ENCODE measurements around the gene NOS1AP.
A peak's percentile ranks its signal among the peaks of the same experiment; 100 is the strongest.

The NOS1AP gene

GRCh38 chr1:162229549-162229948, 160.1 kb downstream of the NOS1AP start:
- H4K20me1 ChIP-seq (ENCODE audit: insufficient read depth, low read length, poor library complexity, severe bottlenecking), result no peaks in the 10 kb centered on the region
- H3F3A ChIP-seq (ENCODE audit: low read depth), result no peaks in the 10 kb centered on the region
- H3K4me1 ChIP-seq (ENCODE audit: insufficient read depth, low read length, poor library complexity, severe bottlenecking), result peaks cover 4% of the 10 kb centered on the region
- H3K9me2 ChIP-seq (replicated peaks; ENCODE audit: low read depth, low read length), result no peaks in the 10 kb centered on the region
- H3K27me3 ChIP-seq (ENCODE audit: insufficient read depth, low read length, poor library complexity, severe bottlenecking), result no peaks in the 10 kb centered on the region
- no peak overlapping the region for H3K9ac ChIP-seq (ENCODE audit: low read depth, low read length, poor library complexity, severe bottlenecking)
- H3K9me3 ChIP-seq (ENCODE audit: insufficient read depth, low read depth, low read length), result no peaks in the 10 kb centered on the region
- no peak overlapping the region for H3K4me2 ChIP-seq (ENCODE audit: low read depth, low read length, poor library complexity, severe bottlenecking)
- H3K36me3 ChIP-seq (ENCODE audit: insufficient read depth, low read length), result no peaks in the 10 kb centered on the region
- H3K79me2 ChIP-seq (ENCODE audit: insufficient read depth, low read length), result no peaks in the 10 kb centered on the region
- TF ChIP-seq CTCF (conservative IDR thresholded peaks at IDR 0.05; ENCODE audit: low read length) (no peak), EZH2phosphoT487 (IDR thresholded peaks at IDR 0.05; ENCODE audit: borderline replicate concordance) (no peak)
- H3K4me3 ChIP-seq (ENCODE audit: low read length, poor library complexity, severe bottlenecking), result no peak overlapping the region
- H2AFZ ChIP-seq (ENCODE audit: low read length), result peak overlapping the region; percentile 86

GRCh38 chr1:162230096-162230495, 160.6 kb downstream of the NOS1AP start:
- TF ChIP-seq CTCF (conservative IDR thresholded peaks at IDR 0.05; ENCODE audit: low read length) (peak; percentile 65), EZH2phosphoT487 (IDR thresholded peaks at IDR 0.05; ENCODE audit: borderline replicate concordance) (no peak)
- Histone ChIP-seq H2AFZ (ENCODE audit: low read length) (peak overlapping the region; percentile 86), H3K4me1 (ENCODE audit: insufficient read depth, low read length, poor library complexity, severe bottlenecking) (peaks cover 4% of the 10 kb centered on the region), H3K27me3 (ENCODE audit: insufficient read depth, low read length, poor library complexity, severe bottlenecking) (no peaks in the 10 kb centered on the region), H3K9me3 (ENCODE audit: insufficient read depth, low read depth, low read length) (no peaks in the 10 kb centered on the region), H3K4me2 (ENCODE audit: low read depth, low read length, poor library complexity, severe bottlenecking) (no peak overlapping the region), H4K20me1 (ENCODE audit: insufficient read depth, low read length, poor library complexity, severe bottlenecking) (no peaks in the 10 kb centered on the region), H3K4me3 (ENCODE audit: low read length, poor library complexity, severe bottlenecking) (no peak overlapping the region), H3F3A (ENCODE audit: low read depth) (no peaks in the 10 kb centered on the region), H3K9me2 (replicated peaks; ENCODE audit: low read depth, low read length) (no peaks in the 10 kb centered on the region), H3K36me3 (ENCODE audit: insufficient read depth, low read length) (no peaks in the 10 kb centered on the region), H3K9ac (ENCODE audit: low read depth, low read length, poor library complexity, severe bottlenecking) (no peak overlapping the region), H3K79me2 (ENCODE audit: insufficient read depth, low read length) (no peaks in the 10 kb centered on the region)

- Histone ChIP-seq H3K9ac (ENCODE audit: low read depth, low read length, poor library complexity, severe bottlenecking) (no peak overlapping the region), H3K4me1 (ENCODE audit: insufficient read depth, low read length, poor library complexity, severe bottlenecking) (peaks cover 4% of the 10 kb centered on the region), H3F3A (ENCODE audit: low read depth) (no peaks in the 10 kb centered on the region), H2AFZ (ENCODE audit: low read length) (peak overlapping the region; percentile 86; the same call in 1 of the 2 replicates), H3K9me2 (replicated peaks; ENCODE audit: low read depth, low read length) (no peaks in the 10 kb centered on the region), H3K4me3 (ENCODE audit: low read length, poor library complexity, severe bottlenecking) (no peak overlapping the region), H3K27me3 (ENCODE audit: insufficient read depth, low read length, poor library complexity, severe bottlenecking) (no peaks in the 10 kb centered on the region), H3K4me2 (ENCODE audit: low read depth, low read length, poor library complexity, severe bottlenecking) (no peak overlapping the region), H3K9me3 (ENCODE audit: insufficient read depth, low read depth, low read length) (no peaks in the 10 kb centered on the region), H3K36me3 (ENCODE audit: insufficient read depth, low read length) (no peaks in the 10 kb centered on the region), H4K20me1 (ENCODE audit: insufficient read depth, low read length, poor library complexity, severe bottlenecking) (no peaks in the 10 kb centered on the region), H3K79me2 (ENCODE audit: insufficient read depth, low read length) (no peaks in the 10 kb centered on the region)
- TF ChIP-seq EZH2phosphoT487 (IDR thresholded peaks at IDR 0.05; ENCODE audit: borderline replicate concordance) (no peak), CTCF (conservative IDR thresholded peaks at IDR 0.05; ENCODE audit: low read length) (no peak)
These were observed 161.0 kb downstream of the NOS1AP start for GRCh38 chr1:162230517-162230916.
